Measurements from ENCODE around the gene IFI16.
"Not testable (repeated sequence)": the region's sequence is repeated elsewhere in the genome, so short reads cannot be mapped to it uniquely, and the experiment has no call there.

IFI16 gene

GRCh38 chr1:159100589-159100988 lies 90.9 kb downstream of the IFI16 start:
- DNase-seq (ENCODE audit: low spot score), result no peak

- not testable (repeated sequence) for DNase-seq (ENCODE audit: low spot score)
Measured at GRCh38 chr1:159103021-159103420, 93.3 kb downstream of the IFI16 start.

Data from LoVo (cell line).